Effector CD4-positive, alpha-beta T cell (primary cell): Measurements from ENCODE around the gene LGALSL.

Experiments
- DNase-seq: peaks from one replicate; pipeline ENCODE4 v3.0.0-alpha.2; 2020
- total RNA-seq: gene quantifications from one replicate; lab custom pipeline; 2026; lab: John Stamatoyannopoulos, UW

The LGALSL gene
- 0.75 reads per million for total RNA-seq

DNA sequence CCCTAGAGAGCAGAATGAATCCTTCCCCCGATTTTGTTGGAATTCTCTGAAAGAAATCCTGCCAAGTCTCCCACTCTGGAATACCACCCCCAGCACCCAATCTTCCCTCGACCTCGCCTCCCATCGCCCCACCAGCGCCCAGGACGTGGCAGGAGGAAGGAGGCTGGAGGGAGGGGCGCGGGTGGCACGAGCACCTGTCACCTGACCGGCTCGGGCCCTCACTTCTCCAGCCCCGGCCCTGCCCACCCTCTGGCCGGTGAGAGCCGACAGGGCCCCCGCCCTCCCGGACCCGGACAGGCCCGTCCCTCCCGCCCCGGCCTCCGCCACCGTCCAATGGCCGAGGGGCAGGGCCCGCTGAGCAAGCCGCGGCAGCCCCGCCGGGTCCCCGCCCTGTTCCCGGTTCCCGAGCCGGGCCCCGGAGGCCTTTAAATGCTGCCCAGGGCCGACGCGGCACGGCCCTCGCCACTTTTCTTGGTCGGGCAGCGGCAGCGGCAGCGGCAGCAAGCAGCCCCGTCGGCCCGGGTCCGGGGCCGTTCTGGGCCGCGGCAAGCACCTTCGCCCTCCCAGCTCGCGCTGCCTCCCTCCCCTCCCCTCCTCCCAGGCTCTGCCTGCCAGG, at the start of gene LGALSL:
Gene LGALSL, plus strand, starts transcription at position 393 of the 616 bp plus-strand sequence. CDS start 384 bp downstream, outside the sequence.
- peak; percentile 6 for DNase-seq

DNA sequence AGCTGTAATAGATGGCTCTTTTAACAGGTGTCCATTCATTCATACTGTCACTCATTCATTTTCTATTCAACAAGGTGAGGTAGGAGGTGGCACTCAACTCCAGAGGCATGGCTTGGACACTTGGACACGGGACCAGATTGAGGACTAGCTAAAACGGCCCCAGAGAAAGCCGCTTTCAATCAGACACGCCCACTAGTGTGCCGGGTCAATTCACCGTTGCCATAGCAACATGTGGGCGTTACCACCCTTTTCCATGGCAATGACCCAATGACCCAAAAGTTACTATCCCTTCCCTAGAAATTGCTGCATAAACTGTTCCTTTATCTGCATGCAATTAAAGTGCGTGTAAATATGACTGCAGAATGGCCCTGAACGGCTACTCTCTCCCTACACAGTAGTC, 49.2 kb upstream of the LGALSL start:
- DNase-seq: no peak

DNA sequence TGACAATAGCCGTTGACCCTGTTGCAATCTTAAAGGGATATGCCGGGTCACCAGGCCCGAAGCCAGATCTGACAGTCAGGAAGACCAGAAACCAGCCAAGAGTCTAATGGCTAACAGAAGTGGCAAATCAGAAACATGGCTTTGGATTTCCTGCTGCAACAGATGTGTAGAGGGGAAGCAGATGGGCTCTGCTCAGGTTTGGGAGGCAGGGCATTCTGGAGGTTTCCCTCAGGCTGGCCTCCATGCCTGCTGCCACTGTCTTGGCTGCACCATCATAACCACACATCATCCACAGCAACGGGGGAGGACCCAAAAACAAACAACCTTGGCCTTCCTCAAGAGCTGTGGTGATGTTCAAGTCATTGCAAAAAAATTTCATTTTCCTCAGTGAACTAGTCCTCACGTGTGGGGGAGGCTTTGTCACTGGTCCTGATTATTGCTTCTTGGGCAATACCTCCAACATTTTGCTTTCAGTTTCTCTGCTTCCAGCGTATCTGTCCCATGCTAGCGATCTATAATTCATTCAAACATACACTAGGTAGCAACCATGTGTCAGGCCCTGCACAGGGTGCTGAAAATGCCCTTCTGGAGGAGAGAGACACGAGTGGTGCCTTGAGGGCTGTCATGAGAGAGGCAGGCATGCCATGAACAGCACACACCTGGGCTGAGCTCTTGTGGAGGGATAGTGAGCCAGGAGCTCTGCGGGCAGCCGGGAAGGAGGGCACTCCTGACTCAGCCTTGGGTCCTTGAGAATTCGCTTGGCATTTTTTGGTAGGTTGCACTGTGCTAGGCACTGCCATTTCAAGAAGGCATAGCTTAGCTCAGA, 48.2 kb upstream of the LGALSL start:
- no peak for DNase-seq

DNA sequence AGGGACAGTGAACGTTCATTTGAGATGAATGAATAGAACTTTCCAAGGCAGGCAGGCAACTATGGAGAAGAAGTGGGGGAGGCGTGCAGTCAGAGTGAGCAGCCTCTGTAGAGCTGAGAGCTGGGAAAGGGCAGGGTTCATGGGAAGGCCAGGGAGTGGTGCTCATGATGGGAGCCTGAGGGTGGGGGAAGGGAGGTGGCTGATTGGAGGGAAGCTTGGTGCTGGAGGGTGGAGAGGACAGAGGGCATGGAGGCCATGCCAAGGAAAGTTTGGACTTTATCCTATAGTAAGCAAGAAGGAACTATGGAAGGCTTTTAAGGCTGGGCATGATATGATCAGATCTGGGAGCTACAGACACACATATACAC, 47.6 kb upstream of the LGALSL start:
- no peak for DNase-seq

DNA sequence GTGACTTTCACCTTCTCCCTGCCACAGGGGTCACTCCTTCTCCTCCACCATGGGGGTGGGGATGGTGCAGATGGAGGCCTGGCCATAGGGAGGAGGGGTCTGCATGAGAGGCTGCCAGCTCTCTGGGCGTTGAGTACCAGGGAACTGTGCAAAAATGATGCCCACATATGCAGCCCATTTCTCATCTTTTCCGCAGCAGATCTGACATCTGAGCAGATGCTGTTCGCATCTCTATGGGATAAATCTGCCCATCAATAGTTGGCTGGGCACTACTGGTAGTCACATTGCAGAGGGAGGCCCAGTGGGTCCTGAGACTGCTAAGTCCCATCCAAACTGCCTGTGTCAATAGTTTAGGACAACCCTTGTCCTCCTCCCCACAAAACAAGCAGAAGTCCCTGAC, 45.9 kb upstream of the LGALSL start:
- DNase-seq: no peak

DNA sequence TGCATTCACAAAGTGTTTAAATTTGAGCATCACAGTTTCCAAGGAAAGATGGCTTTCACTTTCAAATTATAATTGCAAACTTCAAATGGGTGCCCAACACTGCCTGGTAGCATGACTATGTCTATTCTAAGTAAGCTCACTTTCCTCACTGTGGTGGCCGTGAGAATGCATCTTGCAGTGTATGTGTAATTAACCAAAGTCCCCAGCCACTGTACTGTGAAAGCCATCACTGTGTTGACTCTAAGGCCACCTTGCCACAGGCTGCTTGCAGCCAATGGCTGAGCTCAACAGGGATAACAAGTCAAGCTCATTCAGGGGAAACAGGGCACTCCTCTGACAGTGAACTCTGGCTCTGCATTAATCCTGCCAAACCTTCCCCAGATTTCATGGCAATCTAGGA, 43.3 kb upstream of the LGALSL start:
- DNase-seq: no peak

DNA sequence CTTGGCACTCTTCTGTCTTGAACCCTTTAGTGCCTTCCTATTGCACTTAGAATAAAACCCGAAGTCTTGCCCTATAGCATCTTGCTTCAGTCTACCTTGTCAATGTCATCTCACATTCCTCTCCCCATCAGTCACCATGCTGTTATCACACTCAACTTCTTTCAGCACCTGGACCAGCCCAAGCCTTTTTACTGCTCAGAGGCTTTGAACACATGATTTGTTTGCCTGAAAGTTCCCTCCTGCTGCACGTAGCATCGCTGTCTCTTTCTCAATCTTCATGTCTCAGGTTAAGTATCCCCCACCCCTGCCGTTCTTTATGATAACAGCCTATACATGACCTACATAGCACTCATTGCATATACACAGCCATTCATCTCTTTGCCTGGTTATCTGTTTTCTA, 41.3 kb upstream of the LGALSL start:
- DNase-seq: no peak

DNA sequence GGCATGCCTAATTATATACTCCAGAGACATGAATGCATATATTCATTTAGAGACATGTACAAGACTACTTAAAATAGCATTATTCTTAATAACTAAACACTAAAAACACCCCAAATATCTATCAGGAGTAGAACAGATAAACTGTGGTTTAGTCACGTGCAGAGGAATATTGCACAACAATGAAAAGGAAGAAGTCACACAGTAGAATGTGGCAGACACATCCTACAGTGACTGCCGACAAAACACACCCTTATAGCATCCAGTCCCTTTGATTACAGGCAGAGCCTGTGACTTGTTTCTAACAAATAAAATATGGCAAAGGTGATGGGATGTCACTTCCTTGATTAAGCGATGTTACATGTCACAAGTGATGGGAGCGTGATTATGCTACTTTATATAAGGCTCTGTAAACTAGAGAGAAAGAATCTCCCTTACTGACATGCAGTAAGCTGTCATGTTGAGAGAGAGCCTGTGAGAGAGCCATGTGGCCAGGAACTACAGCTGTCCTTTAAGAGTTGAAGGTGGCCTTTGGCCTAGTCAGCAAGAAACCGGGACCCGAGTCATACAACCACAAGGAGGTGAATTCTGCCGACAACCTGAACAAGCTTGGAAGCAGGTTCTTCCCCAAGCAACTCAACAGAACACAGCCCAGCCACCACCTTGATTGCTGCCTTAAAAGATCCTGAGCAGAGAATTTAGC, 39.1 kb upstream of the LGALSL start:
- no peak for DNase-seq

DNA sequence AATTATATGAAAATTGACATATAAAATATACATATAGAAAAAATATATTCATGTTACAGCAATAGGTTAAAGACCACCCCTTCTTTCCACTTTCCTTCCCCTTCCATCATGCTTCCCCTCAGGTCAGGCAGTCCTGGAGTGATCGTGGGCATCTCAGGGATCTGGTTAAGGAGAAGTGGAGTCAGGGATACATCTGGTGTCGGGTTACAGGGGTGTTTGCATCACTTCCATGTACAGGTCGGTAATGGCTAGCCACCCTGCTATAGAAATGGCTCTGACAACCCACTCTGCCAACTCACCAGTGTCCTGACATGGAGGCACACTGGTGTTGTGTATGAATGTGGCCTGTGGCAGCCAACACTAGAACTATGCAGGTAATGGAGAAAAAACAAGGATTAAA, 36.3 kb upstream of the LGALSL start:
- DNase-seq: no peak

DNA sequence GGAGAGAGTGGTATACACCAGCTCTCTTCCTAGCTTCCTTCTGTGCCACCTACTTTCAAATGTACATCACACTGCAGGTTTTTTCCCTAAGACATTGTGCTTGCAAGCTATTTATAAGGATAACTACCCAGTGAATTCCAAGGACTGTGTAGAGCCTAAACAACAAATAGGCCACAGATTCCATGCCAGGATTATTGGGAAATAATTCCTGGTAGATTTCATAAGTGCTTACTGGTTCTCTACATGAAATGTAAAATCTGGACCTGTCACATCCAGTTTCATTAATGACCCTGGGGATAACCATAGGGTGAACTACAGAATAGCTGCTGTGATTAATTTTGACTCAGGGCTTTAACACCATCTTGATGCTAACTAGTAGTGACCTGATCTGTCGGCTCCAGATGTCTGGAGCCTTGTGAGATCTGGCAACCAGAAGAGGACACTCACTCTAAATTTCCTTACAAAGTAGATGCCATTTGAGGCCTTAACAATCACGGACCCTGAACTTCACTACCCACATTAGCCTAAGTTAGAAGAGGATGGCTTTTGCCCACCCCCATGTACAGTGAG, 34.3 kb upstream of the LGALSL start:
- no peak for DNase-seq

DNA sequence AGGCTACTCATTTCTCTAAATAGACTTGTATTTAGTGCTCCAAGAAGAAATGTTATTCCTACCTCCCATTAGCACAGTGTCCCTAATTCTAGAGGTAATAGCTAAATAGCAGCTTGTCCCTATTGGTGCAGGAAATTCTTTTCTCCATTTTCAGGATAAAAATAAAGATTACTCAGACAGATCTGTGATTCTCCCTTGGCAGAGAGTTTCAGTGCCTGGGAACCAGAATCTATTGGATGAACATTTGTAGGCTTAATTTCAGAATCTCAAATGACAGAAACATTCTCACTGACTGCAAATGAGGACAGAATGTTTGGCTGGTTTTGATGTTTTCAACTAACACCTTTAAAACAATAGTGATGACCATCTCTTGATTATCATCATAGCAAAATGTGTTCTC, 33.3 kb upstream of the LGALSL start:
- DNase-seq: no peak

DNA sequence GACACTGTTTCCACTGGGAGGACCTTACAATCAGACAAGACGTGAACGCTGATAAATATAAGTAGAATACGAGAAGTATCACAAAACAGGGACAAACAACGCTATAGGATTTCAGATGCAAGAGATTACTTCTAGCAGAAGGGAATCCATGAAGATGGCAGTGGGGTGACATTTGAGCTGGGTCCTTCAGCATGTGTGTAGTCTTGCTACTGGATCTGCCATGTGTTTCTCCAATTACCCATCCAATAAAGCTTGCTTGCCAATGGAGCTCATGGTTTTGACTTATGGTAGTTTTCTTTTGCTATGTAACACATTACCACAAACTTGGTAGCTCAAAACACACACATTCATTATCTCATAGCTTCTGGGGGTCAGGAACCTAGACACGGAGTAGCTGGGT, 32.8 kb upstream of the LGALSL start:
- no peak for DNase-seq

DNA sequence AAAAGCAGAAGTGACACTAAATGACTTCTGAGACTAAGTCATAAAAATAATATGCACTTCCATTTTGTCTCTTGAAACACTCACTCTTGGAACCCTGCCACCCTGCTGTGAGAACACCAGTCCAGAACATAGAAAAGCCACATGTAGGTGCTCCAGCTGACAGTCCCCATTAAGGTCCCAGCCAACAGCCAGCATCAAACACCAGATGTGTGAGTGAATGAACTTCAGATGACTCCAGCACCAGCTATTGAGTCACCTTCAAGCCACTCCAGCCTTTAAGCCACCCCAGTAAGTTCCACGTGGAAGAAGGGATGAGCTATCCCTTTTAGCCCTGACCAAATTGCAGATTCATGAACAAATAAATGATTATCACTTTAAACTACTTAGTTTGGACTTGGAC, 31.5 kb upstream of the LGALSL start:
- no peak for DNase-seq

DNA sequence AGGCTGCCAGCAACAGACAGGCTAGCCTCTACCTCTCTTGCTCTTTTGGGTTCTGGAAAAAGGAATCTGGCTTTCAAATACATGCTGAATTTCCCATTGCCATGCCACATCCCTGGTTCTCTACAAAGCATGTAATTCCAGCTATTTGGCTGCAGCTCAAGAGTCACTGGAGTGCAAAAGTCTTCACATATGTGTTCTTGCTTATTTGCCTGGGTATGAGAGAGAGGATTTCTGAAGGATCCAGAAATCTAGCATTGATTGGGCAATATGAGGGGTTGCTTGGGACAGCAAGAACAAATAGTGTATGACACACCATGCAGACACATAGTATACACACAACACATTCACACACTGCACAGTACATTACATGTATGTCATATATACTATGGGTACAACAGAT, 30.7 kb upstream of the LGALSL start:
- DNase-seq: no peak

DNA sequence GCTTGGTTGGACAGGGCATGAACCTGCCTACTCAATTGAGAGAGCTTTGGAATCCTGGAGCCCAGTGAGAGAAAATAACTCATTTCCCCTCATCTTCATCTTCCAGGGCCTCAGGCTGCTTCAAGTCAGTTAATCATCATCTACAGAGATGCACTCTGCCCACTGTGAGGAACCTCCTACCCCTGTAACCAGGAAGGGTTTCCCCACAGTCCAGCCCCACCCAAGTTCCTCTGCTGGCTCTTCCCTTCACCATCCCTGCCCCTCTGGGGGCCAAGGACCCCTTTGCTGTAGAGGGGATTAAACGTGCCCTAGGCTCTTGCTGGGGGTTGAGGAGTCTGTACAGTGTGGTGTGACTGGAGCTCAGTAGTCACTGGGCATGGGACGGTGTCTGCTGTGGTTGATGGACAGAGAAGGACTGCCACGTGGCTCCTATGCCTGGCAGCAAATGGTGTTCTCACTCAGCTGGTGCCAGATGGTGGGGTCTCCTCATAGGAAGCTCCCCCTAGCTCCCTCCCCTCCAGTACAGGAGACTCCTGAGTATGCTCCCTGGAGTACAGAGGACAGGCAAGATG, 29.5 kb upstream of the LGALSL start:
- no peak for DNase-seq

DNA sequence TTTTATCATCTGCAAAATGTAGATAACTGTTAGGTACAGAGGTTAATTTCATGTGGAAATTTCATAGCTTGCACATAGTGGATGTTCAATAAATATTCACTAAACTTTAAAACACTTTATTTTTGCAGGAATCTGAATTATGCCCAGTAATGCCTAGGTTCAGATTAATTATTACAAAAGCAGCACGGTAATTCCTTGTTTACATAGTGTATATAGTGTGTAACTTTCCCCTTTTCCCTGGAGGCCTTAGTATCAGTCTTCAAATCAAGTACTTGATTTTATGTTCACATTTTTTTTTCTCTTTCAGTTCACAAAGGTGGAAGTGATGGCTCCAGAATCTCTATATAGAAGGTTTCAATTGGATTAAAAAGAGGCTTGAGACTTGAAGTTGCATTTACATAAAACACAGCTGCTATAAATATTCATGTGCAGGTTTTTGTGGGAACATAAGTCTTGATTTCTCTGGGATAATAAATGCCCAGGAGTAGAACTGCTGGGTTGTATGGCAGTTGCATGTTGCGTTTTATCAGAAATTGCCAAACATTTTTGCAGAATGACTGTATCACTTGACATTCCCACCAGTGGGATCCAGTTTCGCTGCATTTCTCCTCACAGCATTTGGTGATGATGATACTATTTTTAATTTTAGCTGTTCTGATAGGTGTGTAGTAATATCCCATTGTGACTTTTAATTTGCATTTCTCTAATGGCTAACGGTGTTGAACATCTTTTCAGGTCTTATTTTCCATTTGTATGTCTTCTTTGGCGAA, 27.6 kb upstream of the LGALSL start:
- no peak for DNase-seq

DNA sequence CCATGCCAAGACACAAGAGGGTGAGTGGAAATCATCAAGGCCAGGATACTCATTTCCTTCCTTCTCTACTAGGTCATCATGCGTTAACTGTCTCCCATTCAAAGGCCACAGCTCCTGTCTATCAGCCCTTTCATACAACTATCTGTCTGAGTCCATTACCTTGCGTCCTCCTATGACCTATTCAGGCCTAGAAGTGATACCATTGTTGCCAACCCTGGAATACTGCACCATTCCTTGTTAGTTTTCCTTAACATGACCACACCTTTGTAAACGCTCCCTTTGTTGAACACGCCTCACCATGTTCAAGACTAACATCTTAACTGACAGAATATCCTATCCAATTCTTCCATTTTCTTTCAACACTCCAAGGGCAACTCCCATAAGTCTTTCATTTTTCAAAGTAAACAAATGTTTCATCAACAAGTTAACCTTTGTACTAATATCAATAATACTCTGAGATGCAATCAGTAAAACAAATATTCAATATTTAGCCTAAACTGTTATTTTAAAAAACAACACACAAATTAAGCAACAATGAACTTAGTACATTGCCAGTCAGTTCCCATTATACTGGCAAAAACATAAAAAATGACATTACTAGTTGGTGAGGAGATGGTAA, 19.8 kb upstream of the LGALSL start:
- DNase-seq: no peak

DNA sequence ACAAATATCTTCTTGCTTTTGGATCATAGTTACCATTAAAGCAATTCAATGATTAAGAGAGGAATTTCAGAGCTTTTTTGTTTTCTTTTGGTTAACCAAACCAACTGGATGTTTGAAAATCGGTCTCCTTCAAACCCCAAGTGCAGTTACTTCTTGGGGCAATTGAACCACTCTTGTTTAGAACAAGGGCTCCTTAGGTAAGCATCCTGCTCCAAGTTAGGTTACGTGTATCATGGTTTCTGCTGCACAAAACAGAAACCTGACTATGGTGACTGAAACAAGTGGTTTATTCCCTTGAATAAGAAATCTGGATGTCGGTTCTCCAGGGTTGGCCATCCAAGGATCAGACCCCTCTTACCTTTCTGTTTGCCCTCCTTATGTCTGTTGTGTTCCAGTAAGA, 16.1 kb upstream of the LGALSL start:
- DNase-seq: no peak

DNA sequence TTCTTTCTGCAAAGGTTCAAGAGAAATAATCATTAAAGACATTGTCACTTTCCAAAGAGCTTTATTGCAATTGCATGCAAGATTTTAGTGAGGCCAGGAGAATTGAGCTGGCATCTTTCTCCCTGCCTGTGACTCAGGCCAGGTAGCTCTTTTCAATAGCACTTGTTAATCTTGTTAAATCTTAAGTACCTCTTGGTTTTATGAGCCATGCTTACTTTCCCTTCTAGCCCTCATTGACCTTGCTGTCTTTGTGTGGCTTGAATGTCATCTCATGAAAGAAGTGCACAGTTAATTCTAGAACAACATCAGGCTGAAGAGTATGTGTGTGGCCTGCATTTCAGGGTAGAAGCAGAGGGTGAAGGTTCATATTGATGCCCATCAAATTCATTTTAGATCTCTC, 14.8 kb upstream of the LGALSL start:
- DNase-seq: no peak

DNA sequence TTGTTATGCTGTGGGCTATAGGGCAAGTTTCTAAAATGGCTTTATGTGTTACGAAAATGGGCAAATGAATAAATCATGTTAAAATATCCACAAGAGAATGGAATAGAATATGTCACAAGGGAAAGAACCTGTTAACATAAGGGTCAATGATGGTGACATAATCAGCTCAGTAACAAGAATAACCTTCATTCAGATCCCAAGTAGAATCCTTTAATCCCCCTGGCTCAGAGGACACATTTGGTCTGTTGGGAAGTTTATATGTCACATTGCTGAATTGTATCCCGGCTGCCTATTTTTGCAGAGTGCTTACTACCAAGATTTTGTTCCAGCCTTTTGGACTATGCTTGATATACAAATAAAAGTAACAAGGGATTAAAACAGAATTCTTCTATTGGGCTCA, 13.1 kb upstream of the LGALSL start:
- no peak for DNase-seq

DNA sequence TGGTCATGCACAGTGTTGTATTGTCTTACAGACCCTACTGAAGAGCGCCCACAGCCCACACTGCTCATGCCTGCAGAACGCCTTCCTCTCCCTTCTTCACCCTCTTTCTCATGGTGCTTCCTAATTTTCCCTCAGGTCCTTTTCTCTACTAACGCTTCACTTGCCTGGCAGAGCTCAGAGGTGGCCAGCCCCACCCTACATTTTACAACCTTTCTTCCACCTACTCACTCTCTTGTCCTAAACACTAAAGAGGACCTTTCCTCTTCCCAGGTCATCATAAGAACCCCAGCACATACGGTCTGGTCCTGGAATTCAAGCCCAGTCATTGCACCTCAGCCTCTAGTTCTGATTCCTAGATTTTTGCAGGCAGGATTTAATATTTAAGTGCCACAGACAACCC, 11.7 kb upstream of the LGALSL start:
- no peak for DNase-seq

DNA sequence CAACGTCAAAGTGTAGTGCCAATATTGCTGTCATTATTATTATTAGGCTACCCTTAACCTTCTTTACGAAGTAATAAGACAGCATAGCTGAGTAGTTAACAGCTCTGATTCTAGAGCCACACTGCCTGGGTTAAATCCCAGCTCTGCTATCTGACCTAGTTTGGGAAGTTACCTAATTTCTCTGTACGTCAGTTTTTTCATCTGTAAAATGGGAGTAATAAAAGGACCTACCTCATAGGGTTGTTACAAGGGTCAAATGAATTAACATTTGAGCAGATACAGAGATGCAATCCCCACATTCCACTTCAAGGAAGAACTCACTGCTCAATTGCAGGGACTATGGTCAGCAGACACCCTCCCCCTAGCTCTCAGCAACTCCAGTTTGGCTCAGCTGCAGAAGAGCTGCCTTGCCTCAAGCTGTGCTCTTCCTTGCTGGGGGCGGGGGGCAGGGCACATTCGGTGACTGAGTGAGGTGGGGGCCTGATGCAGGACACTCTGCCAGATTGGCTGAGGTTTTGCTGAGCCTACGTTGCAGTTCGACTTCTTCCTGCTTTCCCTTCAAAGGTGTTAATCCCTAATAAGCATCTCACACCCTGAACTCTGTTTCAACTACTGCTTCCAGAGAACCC, 11.0 kb upstream of the LGALSL start:
- no peak for DNase-seq
